Measurements from ENCODE around the gene FLNB. TPM values are rescaled to one million over a fixed set of nuclear protein-coding genes. Genes with fewer than 3 reads are reported as not detected.

Gene FLNB
- polyA plus RNA-seq, 1 of the 3 experiments (the other 2 are of a cell fraction): 127 TPM

- peak in 1 of 2 experiments; percentile 52; a peak in 2 of 4 replicates for TF ChIP-seq EP300 (IDR thresholded peaks at IDR 0.05; ENCODE audit: borderline replicate concordance in 1 of 2, low read depth in 1 of 2, low read length in 1 of 2)
- TF ChIP-seq, protein P1, sequence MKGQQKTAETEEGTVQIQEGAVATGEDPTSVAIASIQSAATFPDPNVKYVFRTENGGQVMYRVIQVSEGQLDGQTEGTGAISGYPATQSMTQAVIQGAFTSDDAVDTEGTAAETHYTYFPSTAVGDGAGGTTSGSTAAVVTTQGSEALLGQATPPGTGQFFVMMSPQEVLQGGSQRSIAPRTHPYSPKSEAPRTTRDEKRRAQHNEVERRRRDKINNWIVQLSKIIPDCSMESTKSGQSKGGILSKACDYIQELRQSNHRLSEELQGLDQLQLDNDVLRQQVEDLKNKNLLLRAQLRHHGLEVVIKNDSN (IDR thresholded peaks at IDR 0.05; ENCODE audit: borderline replicate concordance, low read depth): no peak
- TF ChIP-seq CTCF (IDR thresholded peaks at IDR 0.05): no peak
- peak; percentile 35; the same call in 1 of the 2 replicates for TF ChIP-seq POLR2AphosphoS5 (IDR thresholded peaks at IDR 0.05; ENCODE audit: low read depth, low read length)
- TF ChIP-seq, protein P2, sequence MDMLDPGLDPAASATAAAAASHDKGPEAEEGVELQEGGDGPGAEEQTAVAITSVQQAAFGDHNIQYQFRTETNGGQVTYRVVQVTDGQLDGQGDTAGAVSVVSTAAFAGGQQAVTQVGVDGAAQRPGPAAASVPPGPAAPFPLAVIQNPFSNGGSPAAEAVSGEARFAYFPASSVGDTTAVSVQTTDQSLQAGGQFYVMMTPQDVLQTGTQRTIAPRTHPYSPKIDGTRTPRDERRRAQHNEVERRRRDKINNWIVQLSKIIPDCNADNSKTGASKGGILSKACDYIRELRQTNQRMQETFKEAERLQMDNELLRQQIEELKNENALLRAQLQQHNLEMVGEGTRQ (IDR thresholded peaks at IDR 0.05; ENCODE audit: borderline replicate concordance, low read depth, low read length): no peak
- TF ChIP-seq MXI1 (IDR thresholded peaks at IDR 0.05; ENCODE audit: low read depth, low read length): no peak
- no peak for TF ChIP-seq NRF1 (IDR thresholded peaks at IDR 0.05; ENCODE audit: low read depth, low read length)
- no peak for TF ChIP-seq SIN3A (IDR thresholded peaks at IDR 0.05; ENCODE audit: borderline replicate concordance, low read depth, low read length)
- TF ChIP-seq CHD2 (IDR thresholded peaks at IDR 0.05; ENCODE audit: low read length, partially characterized antibody): peak; percentile 56
- no peak for TF ChIP-seq MEF2A (IDR thresholded peaks at IDR 0.05; ENCODE audit: borderline replicate concordance, low read depth)
- no peak for TF ChIP-seq RXRA (IDR thresholded peaks at IDR 0.05; ENCODE audit: borderline replicate concordance, low read depth)
- TF ChIP-seq TCF12 (IDR thresholded peaks at IDR 0.05): peak; percentile 86
- TF ChIP-seq RAD21 (IDR thresholded peaks at IDR 0.05; ENCODE audit: low read length): peak; percentile 15; the same call in 1 of the 2 replicates
- TF ChIP-seq RFX5 (IDR thresholded peaks at IDR 0.05; ENCODE audit: low read length): no peak
- no peak for TF ChIP-seq YY1 (IDR thresholded peaks at IDR 0.05; ENCODE audit: low read depth)
- TF ChIP-seq GATA2 (CRISPR knock-in tag; IDR thresholded peaks at IDR 0.05): peak; percentile 57
- TF ChIP-seq, protein P3, sequence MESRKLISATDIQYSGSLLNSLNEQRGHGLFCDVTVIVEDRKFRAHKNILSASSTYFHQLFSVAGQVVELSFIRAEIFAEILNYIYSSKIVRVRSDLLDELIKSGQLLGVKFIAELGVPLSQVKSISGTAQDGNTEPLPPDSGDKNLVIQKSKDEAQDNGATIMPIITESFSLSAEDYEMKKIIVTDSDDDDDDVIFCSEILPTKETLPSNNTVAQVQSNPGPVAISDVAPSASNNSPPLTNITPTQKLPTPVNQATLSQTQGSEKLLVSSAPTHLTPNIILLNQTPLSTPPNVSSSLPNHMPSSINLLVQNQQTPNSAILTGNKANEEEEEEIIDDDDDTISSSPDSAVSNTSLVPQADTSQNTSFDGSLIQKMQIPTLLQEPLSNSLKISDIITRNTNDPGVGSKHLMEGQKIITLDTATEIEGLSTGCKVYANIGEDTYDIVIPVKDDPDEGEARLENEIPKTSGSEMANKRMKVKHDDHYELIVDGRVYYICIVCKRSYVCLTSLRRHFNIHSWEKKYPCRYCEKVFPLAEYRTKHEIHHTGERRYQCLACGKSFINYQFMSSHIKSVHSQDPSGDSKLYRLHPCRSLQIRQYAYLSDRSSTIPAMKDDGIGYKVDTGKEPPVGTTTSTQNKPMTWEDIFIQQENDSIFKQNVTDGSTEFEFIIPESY (IDR thresholded peaks at IDR 0.05; ENCODE audit: borderline replicate concordance, low read depth): no peak
- TF ChIP-seq SMC3 (IDR thresholded peaks at IDR 0.05; ENCODE audit: low read depth, low read length): no peak
- TF ChIP-seq RCOR1 (IDR thresholded peaks at IDR 0.05; ENCODE audit: low read length): peak; percentile 57; the same call in 1 of the 2 replicates
These were observed 54.2 kb downstream of the FLNB start (continued) for GRCh38 chr3:58062472-58062871.

Measured in SK-N-SH (cell line).